ENCODE data around the gene USPL1. TPM values are rescaled to one million over a fixed set of nuclear protein-coding genes. Genes with fewer than 3 reads are reported as not detected.

USPL1 gene
- total RNA-seq, result 10 to 100 TPM; 19.9 to 23.4 TPM

DNA sequence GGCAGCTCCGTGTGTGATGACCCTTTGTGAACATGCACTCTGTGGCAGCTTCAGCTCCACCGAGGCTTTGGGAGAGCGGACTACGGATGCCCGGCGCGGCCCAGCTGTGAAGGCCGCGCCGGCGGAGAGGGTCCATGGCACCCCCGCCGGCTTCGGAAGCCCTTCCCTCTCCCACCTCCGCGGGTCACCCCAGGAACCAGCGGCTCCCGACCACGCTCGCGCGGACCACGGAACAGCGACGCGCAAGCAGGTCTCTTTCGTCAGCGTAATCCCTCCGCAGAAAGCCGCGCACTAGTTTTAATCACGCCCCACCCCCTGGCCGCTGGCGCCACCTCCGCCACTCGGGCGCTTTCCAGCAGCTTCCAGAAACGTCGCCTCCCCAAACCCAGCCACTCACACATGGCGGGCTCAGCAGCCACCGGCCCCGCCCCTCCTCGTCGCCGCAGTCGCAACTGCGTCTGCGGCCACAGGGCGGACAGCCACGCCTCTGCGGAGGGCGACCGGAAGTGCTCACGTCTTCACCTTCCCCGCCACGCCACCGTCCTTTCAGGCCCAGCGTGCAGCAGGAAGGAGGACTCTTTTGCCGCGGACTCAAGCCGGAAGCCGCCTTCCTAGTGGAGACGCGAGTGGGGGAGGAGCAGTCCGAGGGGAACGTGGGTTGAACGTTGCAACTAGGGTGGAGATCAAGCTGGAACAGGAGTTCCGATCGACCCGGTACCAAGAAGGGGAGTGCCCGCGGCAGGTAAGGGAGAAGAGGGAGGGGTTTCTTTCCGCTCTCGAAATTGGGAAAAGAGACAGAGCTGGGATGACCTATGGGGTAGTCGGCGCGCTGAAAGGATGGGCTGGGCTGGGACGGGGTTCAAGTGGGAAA lies at the start of gene USPL1:
Gene USPL1, plus strand, starts transcription at position 606 of the 871 bp plus-strand sequence. CDS start 3,221 bp downstream, outside the sequence.
- CTCF ChIA-PET, result interaction anchor here (0.9 to 2.2 kb wide), 7 partner anchors 10 to 248 kb away, joined by 3 to 13 read pairs (median 4); no protein-coding TSS in a partner anchor
- H3K4me1 Mint-ChIP-seq, result peaks cover 27% of the 10 kb centered on the region

DNA sequence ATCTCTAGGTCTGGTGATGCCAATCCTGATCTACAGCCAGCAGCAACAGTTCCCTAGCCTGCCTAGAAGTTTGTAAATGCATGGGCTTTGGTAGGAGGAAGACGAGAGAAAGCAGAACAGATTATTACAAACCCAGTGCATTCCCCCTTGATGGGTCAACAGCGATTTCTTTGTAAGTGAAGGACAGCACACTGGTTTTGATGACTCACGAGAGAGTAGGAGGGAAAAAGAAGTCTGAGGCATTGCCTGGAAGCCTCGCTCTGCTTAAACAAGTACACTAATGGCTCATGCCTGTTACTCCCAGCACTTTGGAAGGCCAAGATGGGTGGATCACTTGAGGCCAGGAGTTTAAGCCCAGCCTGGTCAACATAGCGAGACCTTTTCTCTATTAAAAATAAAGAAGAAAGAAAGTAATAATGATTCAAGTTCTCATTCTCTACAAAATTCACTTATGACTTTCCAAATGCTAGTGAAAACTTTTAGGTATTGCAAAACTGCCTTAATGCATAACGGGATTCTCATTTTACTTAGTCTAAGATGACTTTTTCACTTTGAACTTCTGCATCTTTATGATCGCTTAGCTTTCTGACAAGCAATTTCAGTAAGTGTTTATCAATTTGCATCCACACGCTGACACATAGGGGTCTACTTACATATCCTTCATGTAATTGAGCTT lies 47.7 kb upstream of the USPL1 start:
- no peaks in the 10 kb centered on the region for H3K27me3 Mint-ChIP-seq
- H3K27ac Mint-ChIP-seq, result no peak overlapping the region
- H3K9me3 Mint-ChIP-seq (ENCODE audit: low read depth), result no peaks in the 10 kb centered on the region
- no peak overlapping the region for H3K4me3 Mint-ChIP-seq
- CTCF ChIA-PET, result interaction anchor here (0.8 to 2.2 kb wide), 3 partner anchors 11 to 437 kb away, joined by 3 to 6 read pairs (median 5); no protein-coding TSS in a partner anchor
- no peak for ATAC-seq
- peaks cover 56% of the 10 kb centered on the region for H3K4me1 Mint-ChIP-seq
- DNase-seq, result no peak
- H3K36me3 Mint-ChIP-seq, result no peaks in the 10 kb centered on the region

More for the DNA sequence above, at the start of gene USPL1:
- DNase-seq (peak; percentile 99), ATAC-seq (peak; percentile 88)
- no peaks in the 10 kb centered on the region for H3K9me3 Mint-ChIP-seq (ENCODE audit: low read depth)
- H3K4me3 Mint-ChIP-seq, result no peak within 1 kb of the TSS
- H3K36me3 Mint-ChIP-seq, result peaks cover 18% of the 10 kb centered on the region
- no peaks in the 10 kb centered on the region for H3K27me3 Mint-ChIP-seq
- H3K27ac Mint-ChIP-seq, result no peak within 1 kb of the TSS

DNA sequence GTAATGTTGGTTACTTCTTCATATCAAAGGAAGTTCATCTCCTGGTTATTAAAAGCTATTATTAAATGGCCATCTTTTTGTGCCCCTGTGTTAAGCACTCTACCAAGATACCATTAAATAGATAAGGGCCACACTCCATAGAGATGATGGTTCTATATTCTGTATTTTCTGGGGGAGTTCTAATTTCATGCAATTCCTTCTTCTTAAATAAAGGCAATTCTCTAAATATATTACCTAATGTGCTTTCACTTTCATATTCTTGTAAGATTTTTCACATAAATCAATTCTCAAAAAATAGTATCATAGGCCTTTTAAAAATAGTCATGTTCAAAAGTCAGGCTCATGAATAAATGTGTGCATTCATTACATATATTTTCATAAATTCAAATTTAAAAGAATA lies 47.0 kb upstream of the USPL1 start:
- Mint-ChIP-seq H3K27ac (no peak overlapping the region), H3K9me3 (ENCODE audit: low read depth) (no peaks in the 10 kb centered on the region), H3K36me3 (no peaks in the 10 kb centered on the region), H3K27me3 (no peaks in the 10 kb centered on the region), H3K4me1 (peaks cover 51% of the 10 kb centered on the region), H3K4me3 (no peak overlapping the region)
- DNase-seq (no peak), ATAC-seq (no peak)
- CTCF ChIA-PET, result interaction anchor here (0.7 to 2.2 kb wide), 6 partner anchors 11 to 438 kb away, joined by 3 to 6 read pairs (median 3); no protein-coding TSS in a partner anchor

DNA sequence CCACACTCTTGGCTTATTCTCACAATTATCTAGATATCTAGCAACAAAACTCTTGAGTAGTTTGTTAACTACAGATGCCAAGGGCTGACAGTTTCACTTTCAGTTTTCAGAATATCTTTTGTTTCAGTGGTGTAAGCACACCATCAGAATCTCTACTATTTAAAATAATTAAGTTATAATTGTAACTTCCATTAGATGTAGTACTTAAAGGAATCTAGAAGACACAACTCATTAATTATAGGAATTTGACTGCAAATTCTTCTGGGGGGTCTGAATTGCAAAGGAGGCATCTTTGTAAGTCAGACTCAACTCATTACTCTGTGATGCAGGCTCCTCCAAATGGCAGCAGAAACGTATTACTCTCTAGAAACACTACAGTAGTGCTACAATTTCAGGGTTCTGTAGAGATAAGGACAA lies 44.9 kb upstream of the USPL1 start:
- CTCF ChIA-PET, result interaction anchor here (0.7 kb wide), 1 partner anchor 9 kb away, joined by 4 read pairs; no protein-coding TSS in a partner anchor
- DNase-seq, result peak; percentile 51
- no peaks in the 10 kb centered on the region for H3K9me3 Mint-ChIP-seq (ENCODE audit: low read depth)
- H3K27me3 Mint-ChIP-seq, result peaks cover 5% of the 10 kb centered on the region
- peak overlapping the region; percentile 87 for H3K27ac Mint-ChIP-seq
- peaks cover 51% of the 10 kb centered on the region for H3K4me1 Mint-ChIP-seq
- H3K4me3 Mint-ChIP-seq, result peak overlapping the region; percentile 65
- ATAC-seq, result peak; percentile 79
- H3K36me3 Mint-ChIP-seq, result no peaks in the 10 kb centered on the region

DNA sequence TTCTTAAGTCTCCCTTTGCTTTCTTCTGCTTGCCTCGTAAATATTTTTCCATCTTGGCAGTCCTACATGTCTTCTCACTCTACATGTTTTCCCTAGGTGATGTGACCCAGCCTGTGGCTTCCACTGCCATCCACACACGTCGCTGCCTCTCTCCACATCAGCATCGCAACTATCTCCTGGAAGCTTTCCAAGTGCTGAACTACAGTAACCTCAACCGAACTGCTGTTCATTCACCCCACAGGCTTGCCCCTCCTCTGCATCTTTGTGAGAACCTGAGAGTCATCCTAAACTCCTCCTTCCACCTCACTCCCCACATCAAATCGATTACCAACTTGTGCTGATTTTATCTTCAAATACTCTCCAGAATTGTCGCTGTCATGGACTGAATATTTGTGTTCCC lies 41.2 kb upstream of the USPL1 start:
- Mint-ChIP-seq H3K27ac (no peak overlapping the region), H3K4me3 (no peak overlapping the region), H3K9me3 (ENCODE audit: low read depth) (no peaks in the 10 kb centered on the region), H3K27me3 (peaks cover 16% of the 10 kb centered on the region), H3K36me3 (no peaks in the 10 kb centered on the region), H3K4me1 (peaks cover 40% of the 10 kb centered on the region)
- peak; percentile 17 for ATAC-seq
- CTCF ChIA-PET, result interaction anchor here (1.0 to 2.4 kb wide), 3 partner anchors 41 to 444 kb away, joined by 3 to 21 read pairs (median 4); partner anchors contain the start of gene USPL1
- peak; percentile 62 for DNase-seq

DNA sequence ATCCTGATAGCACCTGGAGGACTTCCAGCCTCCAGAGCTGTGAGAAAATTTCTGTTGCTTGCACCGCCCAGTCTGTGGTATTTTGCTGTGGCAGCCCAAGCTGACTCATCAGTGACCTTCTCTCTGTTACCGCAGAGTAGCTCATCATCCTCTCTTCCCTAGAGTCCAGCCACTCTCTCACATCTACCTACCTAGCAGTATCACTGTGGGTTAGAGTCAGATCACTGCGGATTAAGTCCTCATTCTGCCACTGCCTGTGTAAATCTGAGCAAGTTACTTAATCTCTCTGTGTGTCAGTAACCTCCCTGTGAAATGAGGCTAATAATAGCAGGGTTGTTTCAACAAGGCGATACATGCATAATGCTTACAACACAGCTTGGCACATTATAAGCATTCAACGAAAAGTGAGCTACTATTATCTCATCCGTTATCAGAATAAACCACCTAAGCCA lies 40.3 kb upstream of the USPL1 start:
- CTCF ChIA-PET, result interaction anchor here (0.5 to 2.4 kb wide), 7 partner anchors 40 to 445 kb away, joined by 3 to 21 read pairs (median 4); partner anchors contain the start of gene USPL1
- Mint-ChIP-seq H3K9me3 (ENCODE audit: low read depth) (no peaks in the 10 kb centered on the region), H3K36me3 (no peaks in the 10 kb centered on the region), H3K27ac (no peak overlapping the region), H3K4me1 (peaks cover 33% of the 10 kb centered on the region), H3K27me3 (peaks cover 20% of the 10 kb centered on the region), H3K4me3 (peak overlapping the region; percentile 23)
- DNase-seq (peak; percentile 87), ATAC-seq (peak; percentile 78)

DNA sequence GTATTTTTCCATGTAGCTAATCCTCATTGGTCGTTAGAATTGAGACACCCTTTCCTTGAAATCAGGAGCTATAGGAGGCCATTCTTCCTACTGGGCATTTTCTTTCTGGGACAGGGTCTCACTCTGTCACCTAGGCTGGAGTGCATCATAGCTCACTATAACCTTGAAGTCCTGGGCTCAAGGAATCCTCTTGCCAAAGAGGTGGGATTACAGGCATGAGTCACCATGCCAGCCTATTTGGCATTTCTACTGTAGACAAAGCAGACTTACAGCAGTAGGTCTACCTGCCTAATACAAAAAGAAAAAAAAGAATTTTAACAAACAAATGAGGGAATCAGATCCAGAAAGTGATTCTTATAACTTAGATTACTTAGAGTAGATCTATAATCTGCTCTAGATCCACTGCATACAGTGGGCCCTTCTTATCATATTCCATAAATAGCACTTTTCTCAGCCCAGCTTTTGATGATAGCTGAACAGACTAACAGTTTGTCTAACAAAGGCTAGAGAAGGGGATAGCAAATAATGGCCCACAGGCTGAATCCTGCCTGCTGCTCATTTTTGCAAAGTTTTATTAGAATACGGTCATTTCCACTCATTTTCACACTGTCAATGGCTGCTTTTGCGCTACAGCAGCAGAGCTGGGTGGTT lies 36.7 kb upstream of the USPL1 start:
- H3K4me3 Mint-ChIP-seq, result no peak overlapping the region
- H3K27me3 Mint-ChIP-seq, result peaks cover 20% of the 10 kb centered on the region
- no peak for ATAC-seq
- CTCF ChIA-PET, result interaction anchor here (0.6 to 3.9 kb wide), 11 partner anchors 10 to 448 kb away, joined by 3 to 27 read pairs (median 3); no protein-coding TSS in a partner anchor
- H3K27ac Mint-ChIP-seq, result no peak overlapping the region
- no peaks in the 10 kb centered on the region for H3K36me3 Mint-ChIP-seq
- DNase-seq, result no peak
- H3K9me3 Mint-ChIP-seq (ENCODE audit: low read depth), result no peaks in the 10 kb centered on the region
- H3K4me1 Mint-ChIP-seq, result peaks cover 24% of the 10 kb centered on the region

DNA sequence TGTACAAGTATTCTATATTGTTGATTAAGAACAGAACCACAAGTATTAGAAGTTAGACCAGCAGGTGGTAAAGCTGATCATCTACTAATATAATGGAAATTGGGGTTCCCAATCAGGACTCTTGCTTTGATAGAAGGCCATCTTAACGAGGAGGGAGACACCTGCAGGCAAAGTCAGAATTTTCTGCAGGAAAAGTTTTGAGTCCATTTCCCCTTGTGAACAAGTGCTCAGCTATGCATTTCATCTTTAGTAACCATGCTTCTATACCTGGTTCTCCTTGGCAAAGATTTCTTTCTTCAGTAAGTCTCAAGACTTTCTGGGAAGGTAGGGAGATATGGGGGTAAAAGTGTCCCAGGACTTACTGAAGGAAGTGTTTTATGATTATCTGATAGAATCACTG lies 36.1 kb upstream of the USPL1 start:
- H3K9me3 Mint-ChIP-seq (ENCODE audit: low read depth), result no peaks in the 10 kb centered on the region

DNA sequence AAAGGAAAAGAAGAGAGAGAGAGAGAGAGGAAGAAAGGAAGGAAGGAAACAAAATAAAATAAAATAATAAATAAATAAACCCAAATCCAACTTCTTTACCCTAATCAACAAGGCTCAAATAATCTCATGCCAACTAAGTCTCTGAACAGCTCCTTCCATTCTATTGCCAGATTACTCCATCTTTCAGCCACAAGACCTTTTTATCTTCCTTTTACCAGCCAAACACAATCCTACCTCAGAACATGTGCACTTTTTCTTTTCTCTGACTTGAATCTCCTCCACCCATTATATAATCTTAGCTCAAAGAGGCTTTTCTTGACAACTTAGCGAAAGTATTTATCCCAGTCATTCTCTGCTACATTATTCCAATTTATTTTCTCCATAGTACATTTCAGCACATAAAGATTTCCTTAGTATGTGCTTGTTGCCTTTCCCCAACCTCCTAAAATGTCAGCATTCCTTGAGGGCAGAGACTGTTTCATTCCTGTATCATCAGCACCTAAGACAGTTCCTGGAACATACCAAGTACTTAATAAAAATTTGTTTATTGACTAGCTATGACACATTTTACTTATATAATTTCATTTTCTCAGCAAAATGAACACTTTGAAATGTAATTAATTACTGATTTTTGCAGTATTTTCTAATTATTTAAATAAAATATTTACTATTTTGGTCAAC lies 33.5 kb upstream of the USPL1 start:
- Mint-ChIP-seq H3K9me3 (ENCODE audit: low read depth) (no peaks in the 10 kb centered on the region), H3K27ac (no peak overlapping the region), H3K4me3 (no peak overlapping the region), H3K27me3 (peaks cover 13% of the 10 kb centered on the region), H3K36me3 (no peaks in the 10 kb centered on the region), H3K4me1 (no peaks in the 10 kb centered on the region)
- DNase-seq, result no peak
- CTCF ChIA-PET, result interaction anchor here (1.1 to 1.3 kb wide), 3 partner anchors 22 to 153 kb away, joined by 3 to 5 read pairs (median 3); no protein-coding TSS in a partner anchor
- ATAC-seq, result no peak

More for the DNA sequence above, 36.1 kb upstream of the USPL1 start:
- H3K4me3 Mint-ChIP-seq, result no peak overlapping the region
- no peak overlapping the region for H3K27ac Mint-ChIP-seq
- peaks cover 21% of the 10 kb centered on the region for H3K4me1 Mint-ChIP-seq
- no peaks in the 10 kb centered on the region for H3K36me3 Mint-ChIP-seq
- ATAC-seq, result no peak
- CTCF ChIA-PET, result interaction anchor here (0.8 to 3.9 kb wide), 10 partner anchors 8 to 449 kb away, joined by 3 to 27 read pairs (median 4); no protein-coding TSS in a partner anchor
- no peak for DNase-seq
- H3K27me3 Mint-ChIP-seq, result peaks cover 18% of the 10 kb centered on the region

DNA sequence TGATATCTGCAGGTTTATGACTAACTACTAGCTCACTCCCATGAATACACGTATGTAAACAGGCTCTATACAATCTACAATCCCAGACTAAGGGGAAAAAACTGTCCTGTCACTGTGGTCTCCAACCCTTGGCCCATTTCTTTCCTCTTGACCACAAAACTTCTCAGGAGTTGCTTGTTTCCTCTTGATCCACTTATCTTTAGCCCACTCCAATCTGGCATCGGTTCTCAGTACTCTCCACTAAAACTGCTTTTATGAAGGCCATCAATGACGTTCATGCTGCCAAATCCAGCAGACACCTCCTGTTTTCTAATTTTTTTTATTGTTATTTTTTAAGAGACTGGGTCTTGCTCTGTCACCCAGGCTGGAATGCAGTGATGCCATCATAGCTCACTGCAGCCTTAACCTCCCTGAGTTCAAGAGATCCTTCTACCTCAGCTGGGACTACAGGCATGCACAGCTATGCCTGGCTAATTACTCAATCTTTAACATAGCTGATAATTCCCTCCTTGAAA lies 31.9 kb upstream of the USPL1 start:
- no peak overlapping the region for H3K27ac Mint-ChIP-seq
- DNase-seq, result no peak
- ATAC-seq, result no peak
- peaks cover 7% of the 10 kb centered on the region for H3K27me3 Mint-ChIP-seq
- H3K9me3 Mint-ChIP-seq (ENCODE audit: low read depth), result no peaks in the 10 kb centered on the region
- no peaks in the 10 kb centered on the region for H3K4me1 Mint-ChIP-seq
- H3K36me3 Mint-ChIP-seq, result no peaks in the 10 kb centered on the region
- no peak overlapping the region for H3K4me3 Mint-ChIP-seq
- CTCF ChIA-PET, result no interaction called here

DNA sequence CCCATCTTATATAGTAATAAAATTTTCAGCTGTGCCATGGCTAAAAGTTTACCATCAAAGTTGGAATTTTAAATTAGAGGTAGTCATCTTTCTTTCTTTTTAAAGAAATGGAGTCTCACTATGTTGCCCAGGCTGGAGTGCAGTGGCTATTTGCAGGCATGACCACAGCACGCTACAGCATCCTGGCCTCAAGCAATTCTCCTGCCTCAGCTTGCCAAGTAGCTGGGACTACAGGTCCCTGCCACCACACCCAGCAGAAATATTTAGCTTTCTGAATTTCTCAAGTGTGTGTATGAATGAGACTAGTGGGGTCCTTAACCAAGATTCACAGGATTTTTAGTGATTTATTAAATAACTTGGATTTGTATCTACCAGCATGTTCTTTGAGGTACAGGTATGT lies 30.5 kb upstream of the USPL1 start:
- Mint-ChIP-seq H3K27me3 (peaks cover 3% of the 10 kb centered on the region), H3K4me3 (no peak overlapping the region), H3K4me1 (no peaks in the 10 kb centered on the region), H3K9me3 (ENCODE audit: low read depth) (no peaks in the 10 kb centered on the region), H3K36me3 (no peaks in the 10 kb centered on the region), H3K27ac (no peak overlapping the region)
- CTCF ChIA-PET, result no interaction called here
- DNase-seq (no peak), ATAC-seq (no peak)

DNA sequence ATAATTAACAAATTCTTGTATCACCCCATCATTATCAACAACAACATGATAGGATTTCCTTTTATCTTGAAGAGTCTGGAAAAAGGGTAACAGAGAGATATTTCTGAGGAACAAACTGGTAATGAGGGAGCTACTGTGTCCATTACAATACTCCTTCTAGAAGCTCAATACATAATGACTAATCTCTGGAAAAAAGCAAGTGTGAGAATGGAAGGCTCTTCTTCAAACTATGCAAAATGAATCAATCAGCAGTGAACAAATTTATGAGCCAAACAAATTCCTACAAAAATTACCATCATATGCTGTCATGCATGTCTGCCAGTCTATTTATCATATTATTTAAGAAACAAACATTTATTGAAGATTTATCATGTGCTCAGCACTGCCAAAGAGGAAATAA lies 30.0 kb upstream of the USPL1 start:
- Mint-ChIP-seq H3K27me3 (peaks cover 4% of the 10 kb centered on the region), H3K4me1 (no peaks in the 10 kb centered on the region), H3K4me3 (no peak overlapping the region), H3K9me3 (ENCODE audit: low read depth) (no peaks in the 10 kb centered on the region), H3K36me3 (no peaks in the 10 kb centered on the region), H3K27ac (no peak overlapping the region)
- CTCF ChIA-PET, result no interaction called here
- ATAC-seq, result no peak
- DNase-seq, result no peak
